KMS-11 (cell line): ENCODE measurements around the gene RIOK1.

Experiments
- H2AFZ ChIP-seq: fragments of 200-600 bp; sonication (generic); 2 replicates; pipeline ENCODE4 v1.6.1; 2016; ENCODE audit warnings: antibody characterized with exemption, mixed run types, low read depth
- H3K27ac ChIP-seq: fragments of 200-600 bp; sonication (generic); 2 replicates; pipeline ENCODE4 v1.6.1; 2016; ENCODE audit warnings: mild to moderate bottlenecking, mixed run types
- H3K27me3 ChIP-seq: fragments of 200-600 bp; sonication (generic); 2 replicates; pipeline ENCODE4 v1.6.1; 2017; ENCODE audit warnings: mild to moderate bottlenecking, low read depth, mixed run types, moderate library complexity; ENCODE audit not compliant: insufficient read depth
- H3K36me3 ChIP-seq: fragments of 200-600 bp; sonication (generic); 2 replicates; pipeline ENCODE4 v1.6.1; 2017; ENCODE audit warnings: mild to moderate bottlenecking, mixed run types; ENCODE audit not compliant: insufficient read depth
- H3K4me1 ChIP-seq: fragments of 200-600 bp; sonication (generic); 2 replicates; pipeline ENCODE4 v1.6.1; 2016; ENCODE audit warnings: mild to moderate bottlenecking, low read depth, mixed run types; ENCODE audit not compliant: poor library complexity, severe bottlenecking
- H3K4me2 ChIP-seq: fragments of 200-600 bp; sonication (generic); 2 replicates; pipeline ENCODE4 v1.7.0; 2016; ENCODE audit warnings: mild to moderate bottlenecking, mixed run types
- H3K4me3 ChIP-seq: fragments of 200-600 bp; sonication (generic); IDR thresholded peaks from 2 replicates; pipeline ENCODE4 v1.6.1; 2017; ENCODE audit warnings: low read depth, low read length, mixed read lengths; ENCODE audit not compliant: insufficient read depth
- H3K79me2 ChIP-seq: fragments of 200-600 bp; sonication (generic); 2 replicates; pipeline ENCODE4 v1.6.1; 2016; ENCODE audit warnings: low read depth, mixed run types; ENCODE audit not compliant: insufficient read depth
- H3K9ac ChIP-seq: fragments of 200-600 bp; sonication (generic); 2 replicates; pipeline ENCODE4 v1.6.1; 2016; ENCODE audit warnings: mild to moderate bottlenecking, mixed run types
- H4K20me1 ChIP-seq: fragments of 200-600 bp; sonication (generic); 2 replicates; pipeline ENCODE4 v1.6.1; 2016; ENCODE audit warnings: mild to moderate bottlenecking, mixed run types; ENCODE audit not compliant: insufficient read depth
- CTCF ChIP-seq: fragments of 200-600 bp; sonication (generic); conservative IDR thresholded peaks from 2 replicates; pipeline ENCODE4 v1.6.1; 2017; ENCODE audit warnings: low read depth, mild to moderate bottlenecking, antibody characterized with exemption, low read length, moderate library complexity, mixed read lengths

RIOK1 gene

GRCh38 chr6:7404546-7404945, 14.9 kb downstream of the RIOK1 start:
- H3K4me1 ChIP-seq = no peaks in the 10 kb centered on the region
- peaks cover 26% of the 10 kb centered on the region; the same call in 1 of the 2 replicates for H3K36me3 ChIP-seq
- TF ChIP-seq CTCF = no peak
- no peak overlapping the region for H3K27ac ChIP-seq
- no peaks in the 10 kb centered on the region for H4K20me1 ChIP-seq
- H3K27me3 ChIP-seq = no peaks in the 10 kb centered on the region
- H3K9ac ChIP-seq = no peak overlapping the region
- H3K79me2 ChIP-seq = no peaks in the 10 kb centered on the region
- H3K4me2 ChIP-seq = no peak overlapping the region
- no peak overlapping the region for H3K4me3 ChIP-seq
- no peak overlapping the region for H2AFZ ChIP-seq

DNA sequence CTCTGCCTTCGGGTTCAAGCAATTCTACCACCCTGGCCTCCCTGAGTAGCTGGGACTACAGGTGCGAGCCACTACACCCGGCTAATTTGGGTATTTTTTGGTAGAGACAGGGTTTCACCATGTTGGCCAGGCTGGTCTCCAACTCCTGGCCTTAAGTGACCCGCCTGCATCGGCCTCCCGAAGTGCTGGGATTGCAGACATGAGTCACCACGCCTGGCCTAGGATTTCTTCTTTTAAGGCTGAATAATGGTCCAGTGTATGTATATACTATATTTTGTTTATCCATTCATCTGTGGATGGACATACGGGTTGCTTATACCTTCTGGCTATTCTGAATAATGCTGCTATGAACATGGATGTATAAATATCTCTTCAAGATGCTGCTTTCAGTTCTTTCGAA, 17.1 kb downstream of the RIOK1 start:
- no peaks in the 10 kb centered on the region for H3K4me1 ChIP-seq
- H3K79me2 ChIP-seq = no peaks in the 10 kb centered on the region
- no peak overlapping the region for H3K4me2 ChIP-seq
- H4K20me1 ChIP-seq = no peaks in the 10 kb centered on the region
- H3K9ac ChIP-seq = no peak overlapping the region
- H3K4me3 ChIP-seq = no peak overlapping the region
- no peak for TF ChIP-seq CTCF
- H2AFZ ChIP-seq = no peak overlapping the region
- no peak overlapping the region for H3K27ac ChIP-seq
- peaks cover 26% of the 10 kb centered on the region; the same call in 1 of the 2 replicates for H3K36me3 ChIP-seq
- H3K27me3 ChIP-seq = no peaks in the 10 kb centered on the region

- no peaks in the 10 kb centered on the region for H3K4me1 ChIP-seq
- no peaks in the 10 kb centered on the region for H3K27me3 ChIP-seq
- TF ChIP-seq CTCF = no peak
- H2AFZ ChIP-seq = no peak overlapping the region
- no peak overlapping the region for H3K9ac ChIP-seq
- no peak overlapping the region for H3K4me2 ChIP-seq
- no peaks in the 10 kb centered on the region for H3K79me2 ChIP-seq
- H3K27ac ChIP-seq = no peak overlapping the region
- H3K36me3 ChIP-seq = peaks cover 5% of the 10 kb centered on the region; the same call in 1 of the 2 replicates
- H4K20me1 ChIP-seq = no peaks in the 10 kb centered on the region
- no peak overlapping the region for H3K4me3 ChIP-seq
Observed at GRCh38 chr6:7409740-7410139, 20.1 kb downstream of the RIOK1 start.

- Histone ChIP-seq H3K36me3 (no peaks in the 10 kb centered on the region), H3K79me2 (no peaks in the 10 kb centered on the region), H4K20me1 (no peaks in the 10 kb centered on the region), H3K4me2 (no peak overlapping the region), H3K4me1 (no peaks in the 10 kb centered on the region), H3K4me3 (no peak overlapping the region), H3K27me3 (no peaks in the 10 kb centered on the region), H2AFZ (no peak overlapping the region), H3K9ac (no peak overlapping the region), H3K27ac (no peak overlapping the region)
- no peak for TF ChIP-seq CTCF
Observed at GRCh38 chr6:7410851-7411250, 21.2 kb downstream of the RIOK1 start.
